ENCODE data around the gene ST6GALNAC4. TPM values are rescaled to one million over a fixed set of nuclear protein-coding genes. Genes with fewer than 3 reads are reported as not detected.
"Not testable (repeated sequence)": the region's sequence is repeated elsewhere in the genome, so short reads cannot be mapped to it uniquely, and the experiment has no call there.

Gene ST6GALNAC4
- total and polyA plus RNA-seq, 2 donors (not counting 1 experiment from before 2014, with no cell fraction given): 80.5 to 199 TPM

DNA sequence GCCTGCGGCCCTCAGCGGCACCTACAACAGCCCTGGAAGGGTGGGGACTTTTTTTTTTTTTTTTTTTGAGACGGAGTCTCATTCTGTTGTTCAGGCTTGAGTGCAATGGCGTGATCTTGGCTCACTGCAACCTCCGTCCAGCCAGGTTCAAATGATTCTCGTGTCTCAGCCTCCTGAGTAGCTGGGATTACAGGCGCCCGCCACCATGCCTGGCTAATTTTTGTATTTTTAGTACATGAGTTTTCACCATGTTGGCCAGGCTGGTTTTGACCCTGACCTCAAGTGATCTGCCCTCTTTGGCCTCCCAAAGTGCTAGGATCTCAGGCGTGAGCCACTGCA, 46.7 kb downstream of the ST6GALNAC4 start:
- not testable (repeated sequence) for H3K4me3 Mint-ChIP-seq; H3K4me3 ChIP-seq (ENCODE audit: control extremely low read depth in 1 of 5, extremely low read depth in 1 of 5, insufficient read depth in 1 of 5, low read depth in 2 of 5, low read length in 4 of 5)
- intact Hi-C loops (cut with micrococcal nuclease): loop anchor here (1.0 to 2.0 kb wide), 3 partner anchors 51 to 135 kb away; partner anchors contain the start of genes CDK9 and TOR2A

More for the DNA sequence above, 46.7 kb downstream of the ST6GALNAC4 start:
- not testable (repeated sequence) for H3K9ac ChIP-seq (ENCODE audit: low read length); H3K79me2 ChIP-seq (ENCODE audit: control insufficient read depth, insufficient read depth, low read length); H3K27me3 Mint-ChIP-seq; H2AFZ ChIP-seq (ENCODE audit: insufficient read depth, low read depth, low read length, poor library complexity, severe bottlenecking); ATAC-seq (ENCODE audit: low read depth); H3K27me3 ChIP-seq (replicated peaks in 1 of 4; ENCODE audit: control extremely low read depth in 1 of 4, control insufficient read depth in 3 of 4, insufficient read depth in 4 of 4, low read length in 3 of 4); H3K4me2 ChIP-seq (replicated peaks; ENCODE audit: low read depth, low read length, poor library complexity, severe bottlenecking); H3K27ac Mint-ChIP-seq; DNase-seq; H3K9me3 ChIP-seq (ENCODE audit: control extremely low read depth in 1 of 3, control insufficient read depth in 2 of 3, insufficient read depth in 1 of 3, low read length in 2 of 3); H3K9me3 Mint-ChIP-seq (ENCODE audit: insufficient read depth); H3K36me3 ChIP-seq (replicated peaks in 1 of 2; ENCODE audit: control extremely low read depth in 1 of 2, control insufficient read depth in 1 of 2, extremely low read depth in 1 of 2, insufficient read depth in 2 of 2, low read length in 1 of 2); H3K27ac ChIP-seq (ENCODE audit: low read length in 2 of 2); H4K20me1 ChIP-seq (ENCODE audit: control insufficient read depth, insufficient read depth, low read length, poor library complexity, severe bottlenecking)
- WGBS (ENCODE audit: insufficient coverage): 71% methylated on average over 8 of the region's 9 CpGs
- ChIA-PET CTCF (interaction anchor here (0.7 to 13.7 kb wide), 61 partner anchors 9 to 655 kb away, joined by 3 to 237 read pairs (median 6); partner anchors contain the start of genes CDK9, FPGS, PTRH1 and SH2D3C), POLR2A (interaction anchor here (0.6 to 1.6 kb wide), 19 partner anchors 19 to 373 kb away, joined by 3 to 11 read pairs (median 4); partner anchors contain the start of genes ST6GALNAC4 and TOR2A)
- peaks cover 10 to 23% of the 10 kb centered on the region in 2 donors for H3K4me1 ChIP-seq (ENCODE audit: control insufficient read depth in 2 of 2, insufficient read depth in 2 of 2, low read length in 2 of 2)
- TF ChIP-seq, protein P1, sequence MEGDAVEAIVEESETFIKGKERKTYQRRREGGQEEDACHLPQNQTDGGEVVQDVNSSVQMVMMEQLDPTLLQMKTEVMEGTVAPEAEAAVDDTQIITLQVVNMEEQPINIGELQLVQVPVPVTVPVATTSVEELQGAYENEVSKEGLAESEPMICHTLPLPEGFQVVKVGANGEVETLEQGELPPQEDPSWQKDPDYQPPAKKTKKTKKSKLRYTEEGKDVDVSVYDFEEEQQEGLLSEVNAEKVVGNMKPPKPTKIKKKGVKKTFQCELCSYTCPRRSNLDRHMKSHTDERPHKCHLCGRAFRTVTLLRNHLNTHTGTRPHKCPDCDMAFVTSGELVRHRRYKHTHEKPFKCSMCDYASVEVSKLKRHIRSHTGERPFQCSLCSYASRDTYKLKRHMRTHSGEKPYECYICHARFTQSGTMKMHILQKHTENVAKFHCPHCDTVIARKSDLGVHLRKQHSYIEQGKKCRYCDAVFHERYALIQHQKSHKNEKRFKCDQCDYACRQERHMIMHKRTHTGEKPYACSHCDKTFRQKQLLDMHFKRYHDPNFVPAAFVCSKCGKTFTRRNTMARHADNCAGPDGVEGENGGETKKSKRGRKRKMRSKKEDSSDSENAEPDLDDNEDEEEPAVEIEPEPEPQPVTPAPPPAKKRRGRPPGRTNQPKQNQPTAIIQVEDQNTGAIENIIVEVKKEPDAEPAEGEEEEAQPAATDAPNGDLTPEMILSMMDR (IDR thresholded peaks at IDR 0.05): peak; percentile 41
- peaks cover 19% of the 10 kb centered on the region for H3K4me1 Mint-ChIP-seq

Measured in B cell (primary cell).